Endothelial cell of umbilical vein (primary cell): ENCODE results near the gene MDGA2. TPM values are rescaled to one million over a fixed set of nuclear protein-coding genes. Genes with fewer than 3 reads are reported as not detected.

Experiments
- BruUV-seq: library from RNA; stranded (reverse); fragments of 400-500 nt; replicated peaks from 2 replicates; lab custom pipeline; 2021; lab: Mats Ljungman, UMichigan
- CTCF ChIA-PET: fragments of 300-600, 350-600 bp; sonication (Branson Sonifier 250); formaldehyde crosslinking; loops from one replicate; lab custom pipeline; 2021; ENCODE audit warnings: antibody characterized with exemption, inconsistent platforms; lab: Charles Lee
- POLR2A ChIA-PET: fragments of 300-600, 350-600 bp; sonication (Branson Sonifier 250); formaldehyde crosslinking; loops from one replicate; lab custom pipeline; 2021; ENCODE audit warnings: antibody characterized with exemption, inconsistent platforms; lab: Charles Lee
- DNase-seq: peaks from one replicate; pipeline ENCODE4 v3.0.0-alpha.2; 2011; ENCODE audit warnings: low read depth, low spot score
- FAIRE-seq: peaks from 2 replicates; lab custom pipeline; 2011; peaks lifted over from hg19 to GRCh38; lab: Jason Lieb, UNC
- H2AFZ ChIP-seq: 2 replicates; pipeline ENCODE4 v1.6.0; 2012; ENCODE audit warnings: low read depth, low read length, control low read depth, inconsistent platforms
- H3K27ac ChIP-seq: 2 replicates; pipeline ENCODE4 v1.5.1; 2011; ENCODE audit warnings: low read depth, mild to moderate bottlenecking, control low read depth, low read length, moderate library complexity; ENCODE audit not compliant: insufficient read depth
- H3K27me3 ChIP-seq, 2 experiments: 2 replicates each; pipeline versions ENCODE4 v1.6.0 to v1.6.1; 2011; ENCODE audit warnings: low read length in 2 of 2, mixed read lengths in 1 of 2; ENCODE audit not compliant: control insufficient read depth in 2 of 2, insufficient read depth in 2 of 2
- H3K36me3 ChIP-seq, 2 experiments: 2 replicates in 1 of 2; 3 replicates in 1 of 2; pipeline ENCODE4 v1.5.1; 2011; ENCODE audit warnings: low read length in 2 of 2, mild to moderate bottlenecking in 1 of 2, moderate library complexity in 1 of 2; ENCODE audit not compliant: control insufficient read depth in 2 of 2, insufficient read depth in 2 of 2; ENCODE audit errors: extremely low read depth in 1 of 2
- H3K4me1 ChIP-seq: 3 replicates; pipeline ENCODE4 v1.5.1; 2011; ENCODE audit warnings: mild to moderate bottlenecking, low read length; ENCODE audit not compliant: control insufficient read depth, insufficient read depth; ENCODE audit errors: extremely low read depth
- H3K4me2 ChIP-seq: 2 replicates; pipeline ENCODE4 v1.6.1; 2011; ENCODE audit warnings: low read length, control low read depth, mixed read lengths; ENCODE audit not compliant: insufficient read depth
- H3K4me3 ChIP-seq, 3 experiments: fragments of 200-600 bp in 1 of 3; sonication (generic), shearing (Covaris generic) in 1 of 3; replicated peaks in 1 of 3; 2 replicates each; pipeline ENCODE4 v1.5.1; 2011 to 2016; ENCODE audit warnings: control low read depth in 3 of 3, low read length in 3 of 3, mild to moderate bottlenecking in 2 of 3, inconsistent platforms in 1 of 3, low read depth in 1 of 3, moderate library complexity in 1 of 3; ENCODE audit not compliant: insufficient read depth in 1 of 3
- H3K79me2 ChIP-seq: 2 replicates; pipeline ENCODE4 v1.6.0; 2012; ENCODE audit warnings: low read length, inconsistent platforms; ENCODE audit not compliant: control insufficient read depth, insufficient read depth
- H3K9ac ChIP-seq: replicated peaks from 2 replicates; pipeline ENCODE3; 2011; ENCODE audit warnings: low read length, control low read depth; ENCODE audit not compliant: insufficient read depth; ENCODE audit errors: extremely low read depth
- H3K9me1 ChIP-seq: replicated peaks from 3 replicates; pipeline ENCODE4 v1.6.0; 2011; ENCODE audit warnings: mild to moderate bottlenecking, low read length; ENCODE audit not compliant: control insufficient read depth, insufficient read depth; ENCODE audit errors: extremely low read depth
- H3K9me3 ChIP-seq: replicated peaks from 2 replicates; pipeline ENCODE4 v1.5.1; 2012; ENCODE audit warnings: low read length, inconsistent platforms; ENCODE audit not compliant: control insufficient read depth, insufficient read depth
- H4K20me1 ChIP-seq: replicated peaks from 2 replicates; pipeline ENCODE3; 2011; ENCODE audit warnings: mild to moderate bottlenecking, low read length; ENCODE audit not compliant: control insufficient read depth, insufficient read depth; ENCODE audit errors: extremely low read depth
- EZH2 ChIP-seq: IDR thresholded peaks from 2 replicates; pipeline ENCODE4 v1.6.1; 2012; ENCODE audit warnings: borderline replicate concordance, low read depth, mild to moderate bottlenecking, moderate library complexity, low read length, inconsistent platforms; ENCODE audit not compliant: severe bottlenecking
- JUN ChIP-seq: IDR thresholded peaks from 2 replicates; pipeline ENCODE4 v1.6.1; 2011; ENCODE audit warnings: borderline replicate concordance, low read depth; ENCODE audit not compliant: insufficient read length, insufficient read depth
- MYC ChIP-seq: IDR thresholded peaks from one replicate; pipeline ENCODE4 v1.6.1; 2011; ENCODE audit warnings: mild to moderate bottlenecking, low read depth, low read length
- POLR2AphosphoS5 ChIP-seq: IDR thresholded peaks from 2 replicates; pipeline ENCODE4 v1.6.1; 2012; ENCODE audit warnings: low read depth, mild to moderate bottlenecking, control low read depth, low read length, moderate library complexity; ENCODE audit not compliant: insufficient read depth
- dilution Hi-C: fragments of 300-500 bp; cut with MboI; formaldehyde crosslinking; loops from one replicate; pipeline ENCODE4 v1.15.0; 2019; ENCODE audit warnings: low sequenced_read_pairs; ENCODE audit not compliant: extremely low pct_ligation_motif_present
- intact Hi-C: fragments of 100-400 bp; cut with micrococcal nuclease; formaldehyde crosslinking; loops from one replicate; pipeline ENCODE4 v1.10.0; 2022
- polyA plus RNA-seq, 4 experiments: library from polyadenylated mRNA; depleted of rRNA in 3 of 4; stranded (reverse) in 3 of 4; unstranded in 1 of 4; fragments of >200 nt; gene quantifications; 2 replicates each; pipeline versions ENCODE4 v1.2.1 to v1.2.3, GENCODE V29; 2011 to 2012; ENCODE audit warnings: missing spikeins in 1 of 4
- total RNA-seq: library from RNA; stranded (reverse); gene quantifications from 2 replicates; pipeline ENCODE4 v1.2.3, GENCODE V29; 2021
- TF ChIP-seq, protein P1 (sequence below), 2 donors: IDR thresholded peaks; 1 replicate in 1 of 2; 2 replicates in 1 of 2; pipeline ENCODE4 v1.5.1; 2011; ENCODE audit warnings: low read length in 2 of 2, mild to moderate bottlenecking in 2 of 2, moderate library complexity in 2 of 2, control low read depth in 1 of 2, inconsistent platforms in 1 of 2, low read depth in 1 of 2; ENCODE audit not compliant: insufficient read depth in 1 of 2; ENCODE audit errors: extremely low read depth in 1 of 2

The MDGA2 gene
- total and polyA plus RNA-seq, 2 donors (not counting 3 experiments of a cell fraction or from before 2014, with no cell fraction given), result not detected

DNA sequence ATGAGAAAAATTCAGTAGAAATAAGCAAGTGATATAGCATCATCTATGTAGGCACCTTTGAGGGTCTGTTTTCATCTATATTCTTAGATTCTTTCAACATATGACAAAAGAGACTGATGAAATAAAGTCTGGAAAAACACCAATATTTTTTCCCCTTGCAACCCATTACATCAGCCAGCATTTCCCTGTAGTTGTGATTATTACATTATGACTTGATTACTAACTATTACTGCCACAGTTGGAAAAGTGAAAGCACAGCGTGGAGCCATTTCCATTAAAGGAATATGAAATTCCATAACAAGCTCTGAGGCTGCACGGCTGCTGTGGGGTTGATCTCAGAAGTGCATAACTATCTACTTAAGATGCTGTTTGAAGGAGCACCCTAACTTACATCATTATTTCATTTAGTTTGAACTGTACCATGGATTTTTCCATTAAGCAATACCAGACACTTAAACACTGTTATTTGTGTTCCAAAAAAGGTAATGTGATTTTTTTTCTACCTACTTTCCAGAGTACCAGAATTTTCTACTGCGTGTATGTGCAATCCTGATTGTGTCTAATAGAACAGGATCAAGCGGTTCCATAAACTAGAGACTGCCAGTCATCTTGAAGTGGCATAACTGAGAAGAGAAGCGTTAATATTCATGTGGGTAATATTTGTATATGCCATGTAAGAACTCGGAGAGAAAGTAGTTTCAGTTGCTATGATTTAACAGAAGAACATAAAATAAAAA lies 405.5 kb downstream of the MDGA2 start:
- Histone ChIP-seq H3K4me3 (no peak overlapping the region), H3K27ac (no peak overlapping the region), H3K4me2 (no peak overlapping the region), H3K9me1 (no peaks in the 10 kb centered on the region), H3K9ac (no peak overlapping the region), H3K4me1 (no peaks in the 10 kb centered on the region), H3K36me3 (no peaks in the 10 kb centered on the region), H2AFZ (no peak overlapping the region), H3K27me3 (no peaks in the 10 kb centered on the region), H4K20me1 (no peaks in the 10 kb centered on the region), H3K9me3 (no peaks in the 10 kb centered on the region), H3K79me2 (no peaks in the 10 kb centered on the region)
- ChIA-PET CTCF (interaction anchor here (1.6 kb wide), 1 partner anchor 8 kb away, joined by 7 read pairs; no protein-coding TSS in a partner anchor), POLR2A (no interaction called here)
- intact Hi-C loops (no loop called here), dilution Hi-C loops (no loop called here)
- no peak for DNase-seq
- BruUV-seq, result no TSS peak
- TF ChIP-seq MYC, result no peak
- TF ChIP-seq EZH2, result no peak
- TF ChIP-seq JUN, result no peak
- TF ChIP-seq POLR2AphosphoS5, result no peak
- no peak for FAIRE-seq

DNA sequence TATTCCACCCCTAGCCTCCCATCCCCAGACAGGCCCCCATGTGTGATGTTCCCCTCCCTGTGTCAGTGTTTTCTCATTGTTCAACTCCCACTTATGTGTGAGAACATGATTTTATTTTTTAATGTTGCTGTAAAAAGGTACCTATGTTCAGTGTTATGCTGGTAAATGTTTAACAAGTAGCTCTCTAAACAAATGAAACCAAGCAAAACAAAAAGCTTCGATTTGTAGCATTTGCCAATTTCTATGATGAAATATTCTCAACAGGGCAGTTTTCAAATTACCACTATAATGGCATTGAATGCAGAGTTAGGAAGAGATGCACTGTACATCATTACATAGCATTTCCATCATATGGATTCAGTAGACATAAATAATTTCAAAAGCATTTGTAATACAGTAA lies 410.6 kb downstream of the MDGA2 start:
- H3K36me3 ChIP-seq, result no peaks in the 10 kb centered on the region
- no peaks in the 10 kb centered on the region for H3K79me2 ChIP-seq
- no peaks in the 10 kb centered on the region for H3K9me1 ChIP-seq
- no peak overlapping the region for H3K9ac ChIP-seq
- no peak overlapping the region for H3K27ac ChIP-seq
- no peaks in the 10 kb centered on the region for H4K20me1 ChIP-seq
- FAIRE-seq, result no peak
- H3K9me3 ChIP-seq, result no peaks in the 10 kb centered on the region
- TF ChIP-seq POLR2AphosphoS5, result no peak
- TF ChIP-seq MYC, result no peak
- TF ChIP-seq, protein P1, sequence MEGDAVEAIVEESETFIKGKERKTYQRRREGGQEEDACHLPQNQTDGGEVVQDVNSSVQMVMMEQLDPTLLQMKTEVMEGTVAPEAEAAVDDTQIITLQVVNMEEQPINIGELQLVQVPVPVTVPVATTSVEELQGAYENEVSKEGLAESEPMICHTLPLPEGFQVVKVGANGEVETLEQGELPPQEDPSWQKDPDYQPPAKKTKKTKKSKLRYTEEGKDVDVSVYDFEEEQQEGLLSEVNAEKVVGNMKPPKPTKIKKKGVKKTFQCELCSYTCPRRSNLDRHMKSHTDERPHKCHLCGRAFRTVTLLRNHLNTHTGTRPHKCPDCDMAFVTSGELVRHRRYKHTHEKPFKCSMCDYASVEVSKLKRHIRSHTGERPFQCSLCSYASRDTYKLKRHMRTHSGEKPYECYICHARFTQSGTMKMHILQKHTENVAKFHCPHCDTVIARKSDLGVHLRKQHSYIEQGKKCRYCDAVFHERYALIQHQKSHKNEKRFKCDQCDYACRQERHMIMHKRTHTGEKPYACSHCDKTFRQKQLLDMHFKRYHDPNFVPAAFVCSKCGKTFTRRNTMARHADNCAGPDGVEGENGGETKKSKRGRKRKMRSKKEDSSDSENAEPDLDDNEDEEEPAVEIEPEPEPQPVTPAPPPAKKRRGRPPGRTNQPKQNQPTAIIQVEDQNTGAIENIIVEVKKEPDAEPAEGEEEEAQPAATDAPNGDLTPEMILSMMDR (IDR thresholded peaks at IDR 0.05; ENCODE audit: extremely low read depth in 1 of 2, insufficient read depth in 1 of 2, low read depth in 1 of 2, low read length in 2 of 2), result no peak
- no peak for TF ChIP-seq EZH2
- TF ChIP-seq JUN, result no peak
- H3K27me3 ChIP-seq, result no peaks in the 10 kb centered on the region
- peaks cover 4% of the 10 kb centered on the region for H3K4me1 ChIP-seq
- intact Hi-C loops, result no loop called here
- ChIA-PET CTCF (interaction anchor here (1.0 to 3.1 kb wide), 2 partner anchors 13 to 684 kb away, joined by 3 to 14 read pairs; no protein-coding TSS in a partner anchor), POLR2A (no interaction called here)
- no peak for DNase-seq
- no peak overlapping the region for H2AFZ ChIP-seq
- dilution Hi-C loops, result no loop called here
- no TSS peak for BruUV-seq
- H3K4me2 ChIP-seq, result no peak overlapping the region
- no peak overlapping the region for H3K4me3 ChIP-seq
